ENCODE measurements around the gene SLC2A5. TPM values are rescaled to one million over a fixed set of nuclear protein-coding genes. Genes with fewer than 3 reads are reported as not detected.

Gene SLC2A5
- total RNA-seq, 1 experiment from 2014 or later: not detected

DNA sequence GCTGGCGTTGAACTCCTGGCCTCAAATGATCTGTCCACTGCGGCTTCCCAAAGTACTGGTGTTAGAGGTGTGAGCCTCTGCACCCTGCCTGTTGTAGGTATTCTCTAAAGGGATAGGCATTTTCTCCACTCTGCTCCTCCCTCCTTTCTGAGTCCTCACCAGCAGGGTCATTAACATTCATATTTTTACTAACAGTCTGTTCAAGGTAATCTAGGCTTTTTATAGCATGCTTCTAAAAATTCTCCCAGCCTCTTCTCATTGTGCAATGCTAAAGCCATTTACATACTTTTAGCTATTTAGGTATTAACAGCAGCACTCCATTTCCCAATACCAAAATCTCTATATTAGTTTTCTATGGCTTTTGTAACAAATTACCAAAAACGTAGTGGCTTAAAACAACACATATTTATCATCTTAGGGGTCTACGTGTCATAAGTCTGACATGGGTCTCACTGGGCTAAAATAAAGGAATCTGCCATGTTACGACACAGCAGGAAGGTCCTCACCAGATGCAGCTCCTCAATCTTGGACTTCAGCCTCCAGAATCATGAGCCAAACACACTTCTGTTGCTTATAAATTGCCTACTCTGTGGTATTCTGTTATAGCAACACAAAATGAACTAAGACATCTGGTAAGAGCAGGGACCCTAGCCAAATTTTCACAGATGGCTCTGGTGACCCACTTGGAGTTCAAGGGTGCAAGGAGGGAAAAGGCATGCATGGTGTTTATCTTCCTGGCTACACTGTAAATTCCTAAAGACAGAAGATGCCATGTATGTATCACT, 40.3 kb downstream of the SLC2A5 start:
- Histone ChIP-seq H3K36me3 (ENCODE audit: low read depth, low read length) (no peaks in the 10 kb centered on the region; the same call in 1 of the 2 replicates), H3K4me1 (ENCODE audit: insufficient read depth, low read length) (no peaks in the 10 kb centered on the region), H4K20me1 (ENCODE audit: low read length) (no peaks in the 10 kb centered on the region), H3K4me3 (ENCODE audit: low read length) (no peak overlapping the region), H3K27me3 (ENCODE audit: low read length) (no peaks in the 10 kb centered on the region), H3K27ac (ENCODE audit: low read length) (no peak overlapping the region), H3K9me2 (replicated peaks; ENCODE audit: low read length) (no peaks in the 10 kb centered on the region), H3K79me2 (ENCODE audit: low read length) (no peaks in the 10 kb centered on the region), H3K9ac (ENCODE audit: low read length) (no peak overlapping the region), H3K4me2 (ENCODE audit: low read length) (no peak overlapping the region), H3F3A (ENCODE audit: low read length, unreplicated experiment) (no peaks in the 10 kb centered on the region), H3K9me3 (ENCODE audit: low read length) (no peaks in the 10 kb centered on the region; the same call in 1 of the 2 replicates), H2AFZ (ENCODE audit: low read length) (no peak overlapping the region)
- TF ChIP-seq CTCF (conservative IDR thresholded peaks at IDR 0.05; ENCODE audit: low read depth, low read length): no peak
- no peak for TF ChIP-seq EZH2phosphoT487 (IDR thresholded peaks at IDR 0.05; ENCODE audit: borderline replicate concordance, low read length)
- TF ChIP-seq EZH2 (IDR thresholded peaks at IDR 0.05; ENCODE audit: low read length, unreplicated experiment): no peak
- intact Hi-C loops (cut with micrococcal nuclease): no loop called here
- ChIA-PET POLR2A (ENCODE audit: unreplicated experiment) (no interaction called here), CTCF (no interaction called here)
- BruUV-seq (replicated peaks): no TSS peak
- no peak for DNase-seq
- ATAC-seq: no peak

GRCh38 chr1:9027307-9027706, 42.1 kb downstream of the SLC2A5 start:
- Histone ChIP-seq H3K4me1 (ENCODE audit: insufficient read depth, low read length) (no peaks in the 10 kb centered on the region), H3K36me3 (ENCODE audit: low read depth, low read length) (no peaks in the 10 kb centered on the region; the same call in 1 of the 2 replicates), H3K4me3 (ENCODE audit: low read length) (no peak overlapping the region), H2AFZ (ENCODE audit: low read length) (no peak overlapping the region), H3K9me3 (ENCODE audit: low read length) (no peaks in the 10 kb centered on the region; the same call in 1 of the 2 replicates), H3K9ac (ENCODE audit: low read length) (no peak overlapping the region), H3F3A (ENCODE audit: low read length, unreplicated experiment) (no peaks in the 10 kb centered on the region), H3K27ac (ENCODE audit: low read length) (no peak overlapping the region), H4K20me1 (ENCODE audit: low read length) (no peaks in the 10 kb centered on the region), H3K79me2 (ENCODE audit: low read length) (no peaks in the 10 kb centered on the region), H3K9me2 (replicated peaks; ENCODE audit: low read length) (no peaks in the 10 kb centered on the region), H3K27me3 (ENCODE audit: low read length) (no peaks in the 10 kb centered on the region), H3K4me2 (ENCODE audit: low read length) (no peak overlapping the region)
- BruUV-seq (replicated peaks): no TSS peak
- ATAC-seq (no peak), DNase-seq (no peak)
- POLR2A ChIA-PET (ENCODE audit: unreplicated experiment): no interaction called here
- intact Hi-C loops (cut with micrococcal nuclease): no loop called here
- CTCF ChIA-PET: no interaction called here
- TF ChIP-seq CTCF (conservative IDR thresholded peaks at IDR 0.05; ENCODE audit: low read depth, low read length): no peak
- no peak for TF ChIP-seq EZH2 (IDR thresholded peaks at IDR 0.05; ENCODE audit: low read length, unreplicated experiment)
- no peak for TF ChIP-seq EZH2phosphoT487 (IDR thresholded peaks at IDR 0.05; ENCODE audit: borderline replicate concordance, low read length)

DNA sequence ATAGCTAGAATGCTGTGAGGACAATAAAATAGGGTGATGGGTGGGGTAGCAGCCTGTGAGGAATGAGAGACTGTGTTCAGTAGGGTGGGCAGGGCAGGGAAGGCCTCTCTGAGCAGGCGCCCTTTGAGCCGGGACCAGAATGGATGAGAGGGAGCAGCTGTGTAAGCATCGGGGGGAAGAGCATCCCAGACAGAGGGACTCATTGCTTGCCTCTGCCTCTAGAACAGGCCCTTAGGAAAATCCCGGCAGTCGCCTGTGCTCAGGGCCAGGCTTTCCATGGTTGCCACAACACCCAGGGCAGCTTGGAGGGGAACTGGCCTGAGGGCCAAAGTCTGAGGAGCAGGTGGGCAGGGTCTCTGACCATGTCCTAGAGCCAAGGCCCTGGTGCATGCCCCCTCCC, 44.0 kb downstream of the SLC2A5 start:
- Histone ChIP-seq H3K36me3 (ENCODE audit: low read depth, low read length) (no peaks in the 10 kb centered on the region), H3K9me3 (ENCODE audit: low read length) (no peaks in the 10 kb centered on the region), H3K79me2 (ENCODE audit: low read length) (no peaks in the 10 kb centered on the region), H3K9me2 (replicated peaks; ENCODE audit: low read length) (no peaks in the 10 kb centered on the region), H3F3A (ENCODE audit: low read length, unreplicated experiment) (no peaks in the 10 kb centered on the region), H4K20me1 (ENCODE audit: low read length) (no peaks in the 10 kb centered on the region), H3K4me3 (ENCODE audit: low read length) (no peak overlapping the region), H3K9ac (ENCODE audit: low read length) (no peak overlapping the region), H3K27me3 (ENCODE audit: low read length) (no peaks in the 10 kb centered on the region), H2AFZ (ENCODE audit: low read length) (no peak overlapping the region), H3K4me1 (ENCODE audit: insufficient read depth, low read length) (no peaks in the 10 kb centered on the region), H3K27ac (ENCODE audit: low read length) (no peak overlapping the region), H3K4me2 (ENCODE audit: low read length) (no peak overlapping the region)
- ATAC-seq (no peak), DNase-seq (no peak)
- BruUV-seq (replicated peaks): no TSS peak
- ChIA-PET POLR2A (ENCODE audit: unreplicated experiment) (no interaction called here), CTCF (interaction anchor here (0.6 kb wide), 1 partner anchor 45 kb away, joined by 3 read pairs; no protein-coding TSS in a partner anchor)
- TF ChIP-seq EZH2 (IDR thresholded peaks at IDR 0.05; ENCODE audit: low read length, unreplicated experiment) (no peak), EZH2phosphoT487 (IDR thresholded peaks at IDR 0.05; ENCODE audit: borderline replicate concordance, low read length) (no peak), CTCF (conservative IDR thresholded peaks at IDR 0.05; ENCODE audit: low read depth, low read length) (no peak)
- intact Hi-C loops (cut with micrococcal nuclease): no loop called here

Data from PC-3 (cell line).